IMR-90 (cell line): Measurements from ENCODE around the gene VAV3.

Experiments used
- BHLHE40 ChIP-seq: fragments of 150-350 bp; IDR thresholded peaks from 2 replicates; pipeline ENCODE4 v1.6.1; 2016; ENCODE audit warnings: mild to moderate bottlenecking, low read depth, low read length
- CEBPB ChIP-seq: IDR thresholded peaks from 2 replicates; pipeline ENCODE4 v1.6.1; 2012; ENCODE audit warnings: low read depth, low read length, improper control_type of control experiment
- CTCF ChIP-seq: conservative IDR thresholded peaks from 2 replicates; pipeline ENCODE4 v1.5.1; 2012; ENCODE audit warnings: mild to moderate bottlenecking, low read depth, low read length, improper control_type of control experiment
- FOS ChIP-seq: fragments of 150-350 bp; IDR thresholded peaks from 2 replicates; pipeline ENCODE4 v1.6.1; 2016; ENCODE audit warnings: low read depth, low read length
- MAFK ChIP-seq: IDR thresholded peaks from 2 replicates; pipeline ENCODE4 v1.6.1; 2012; ENCODE audit warnings: low read depth, low read length, improper control_type of control experiment
- MAZ ChIP-seq: IDR thresholded peaks from 2 replicates; pipeline ENCODE4 v1.6.1; 2012; ENCODE audit warnings: low read depth, mild to moderate bottlenecking, low read length, improper control_type of control experiment, moderate library complexity, borderline replicate concordance
- MXI1 ChIP-seq: IDR thresholded peaks from 2 replicates; pipeline ENCODE4 v1.6.1; 2012; ENCODE audit warnings: low read depth, mild to moderate bottlenecking, low read length, moderate library complexity, borderline replicate concordance
- NFE2L2 ChIP-seq: fragments of 150-350 bp; IDR thresholded peaks from 2 replicates; pipeline ENCODE4 v1.6.1; 2016; ENCODE audit warnings: low read depth, mild to moderate bottlenecking, low read length
- POLR2A ChIP-seq: IDR thresholded peaks from 2 replicates; pipeline ENCODE4 v1.6.1; 2012; ENCODE audit warnings: mild to moderate bottlenecking, low read depth, low read length
- RAD21 ChIP-seq: IDR thresholded peaks from 2 replicates; pipeline ENCODE4 v1.6.1; 2012; ENCODE audit warnings: low read length, improper control_type of control experiment
- RFX5 ChIP-seq: IDR thresholded peaks from 2 replicates; pipeline ENCODE4 v1.8.0; 2012; ENCODE audit warnings: low read depth, mild to moderate bottlenecking, low read length, moderate library complexity
- SMC3 ChIP-seq: fragments of 150-350 bp; IDR thresholded peaks from 2 replicates; pipeline ENCODE4 v1.6.1; 2016; ENCODE audit warnings: low read depth, mild to moderate bottlenecking, antibody characterized with exemption, low read length, moderate library complexity
- USF2 ChIP-seq: fragments of 150-350 bp; IDR thresholded peaks from 2 replicates; pipeline ENCODE4 v1.6.1; 2017; ENCODE audit warnings: mild to moderate bottlenecking, antibody characterized with exemption, low read length, low read depth

- TF ChIP-seq CTCF (no peak), SMC3 (no peak), RAD21 (no peak), POLR2A (no peak), BHLHE40 (no peak), CEBPB (no peak), RFX5 (no peak), MAFK (no peak), USF2 (no peak), MXI1 (no peak), NFE2L2 (no peak), FOS (no peak), MAZ (no peak)
Observed at GRCh38 chr1:107689159-107689558, 275.8 kb downstream of the VAV3 start.
